ENCODE results near the gene LGALS9C.
"Not testable (repeated sequence)": the region's sequence is repeated elsewhere in the genome, so short reads cannot be mapped to it uniquely, and the experiment has no call there.

LGALS9C gene

DNA sequence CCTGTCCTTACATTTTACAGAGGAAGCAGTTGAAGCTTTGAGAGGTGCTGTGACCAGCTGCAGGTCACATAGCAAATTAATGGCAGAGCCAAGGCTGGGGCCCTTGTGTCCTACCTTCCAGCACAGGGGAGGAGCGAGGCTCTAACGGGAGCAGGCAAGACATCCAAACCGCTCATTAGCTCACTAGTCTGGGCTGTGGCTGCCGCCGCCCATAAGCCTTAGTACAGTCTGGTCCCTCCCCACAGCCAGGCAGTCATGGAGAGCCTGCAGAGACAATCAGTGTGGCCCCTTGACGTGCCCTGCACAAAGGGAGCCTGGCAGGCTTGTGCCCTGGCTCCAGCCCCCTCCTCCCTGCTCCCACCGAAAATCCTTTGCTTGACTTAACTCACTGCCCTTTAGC lies 25.6 kb upstream of the LGALS9C start:
- not testable (repeated sequence) for DNase-seq

DNA sequence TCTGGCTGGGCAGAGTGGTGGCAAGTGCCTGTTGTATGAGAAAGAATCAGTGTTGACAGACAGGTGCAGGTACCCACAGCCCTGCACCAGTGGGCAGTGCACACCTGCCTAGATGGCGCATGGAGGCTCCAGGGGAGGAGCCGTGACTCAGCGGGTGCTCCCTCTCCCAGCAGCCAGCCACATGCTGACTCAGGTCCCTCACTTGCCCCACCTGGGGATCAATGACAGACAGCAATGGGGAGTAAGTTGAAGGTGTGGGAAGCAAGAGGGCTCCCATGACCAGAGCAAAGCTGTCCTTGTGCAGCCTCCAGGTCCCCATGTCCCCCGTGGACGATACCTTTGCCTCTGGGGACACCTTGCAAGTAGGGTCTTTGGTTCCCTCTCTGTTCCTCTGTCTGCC lies 24.6 kb upstream of the LGALS9C start:
- not testable (repeated sequence) for H3K4me3 ChIP-seq (ENCODE audit: low read length); H3K4me2 ChIP-seq (ENCODE audit: low read depth, low read length); H3K79me2 ChIP-seq (ENCODE audit: low read length); H3K4me1 ChIP-seq (ENCODE audit: low read length); H4K20me1 ChIP-seq (ENCODE audit: insufficient read depth, low read length); H2AFZ ChIP-seq (ENCODE audit: low read length); H3K9me2 ChIP-seq (replicated peaks; ENCODE audit: insufficient read depth, low read length); H3K27ac ChIP-seq (ENCODE audit: low read length); H3K9me3 ChIP-seq (replicated peaks; ENCODE audit: insufficient read depth, low read length); H3K27me3 ChIP-seq (replicated peaks; ENCODE audit: insufficient read depth, low read length); H3F3A ChIP-seq (ENCODE audit: insufficient read depth, low read length); H3K9ac ChIP-seq (ENCODE audit: low read length); H3K36me3 ChIP-seq (replicated peaks; ENCODE audit: insufficient read depth, low read length)
- peak; percentile 19 for DNase-seq

More for the DNA sequence above, 25.6 kb upstream of the LGALS9C start:
- not testable (repeated sequence) for H3K4me1 ChIP-seq (ENCODE audit: low read length); H3K27ac ChIP-seq (ENCODE audit: low read length); H2AFZ ChIP-seq (ENCODE audit: low read length); H3K9ac ChIP-seq (ENCODE audit: low read length); H3K9me3 ChIP-seq (replicated peaks; ENCODE audit: insufficient read depth, low read length); H3F3A ChIP-seq (ENCODE audit: insufficient read depth, low read length); H4K20me1 ChIP-seq (ENCODE audit: insufficient read depth, low read length); H3K79me2 ChIP-seq (ENCODE audit: low read length); H3K4me2 ChIP-seq (ENCODE audit: low read depth, low read length); H3K9me2 ChIP-seq (replicated peaks; ENCODE audit: insufficient read depth, low read length); H3K27me3 ChIP-seq (replicated peaks; ENCODE audit: insufficient read depth, low read length); H3K4me3 ChIP-seq (ENCODE audit: low read length); H3K36me3 ChIP-seq (replicated peaks; ENCODE audit: insufficient read depth, low read length)

DNA sequence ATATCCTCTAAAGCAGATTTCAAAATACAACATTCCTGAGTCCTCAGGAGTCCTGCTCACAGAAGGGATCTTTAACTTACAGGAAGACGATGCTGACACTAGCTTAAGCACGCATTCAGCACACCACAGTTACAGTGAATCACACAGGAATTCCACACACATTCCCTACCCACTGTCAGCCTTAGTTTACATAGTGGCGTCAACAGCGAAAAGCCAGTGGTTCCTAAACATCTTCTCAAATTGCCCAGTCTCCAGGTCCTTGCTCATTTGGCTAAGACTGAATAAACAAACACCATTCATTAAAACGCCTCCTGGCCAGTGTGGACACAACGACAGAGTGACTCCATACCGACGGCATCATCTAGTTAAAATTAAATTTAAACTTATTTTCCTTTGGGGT lies 17.6 kb upstream of the LGALS9C start:
- H3K9me2 ChIP-seq (replicated peaks; ENCODE audit: insufficient read depth, low read length); H3K27ac ChIP-seq (ENCODE audit: low read length); H2AFZ ChIP-seq (ENCODE audit: low read length); H3K9ac ChIP-seq (ENCODE audit: low read length); H3K4me3 ChIP-seq (ENCODE audit: low read length); H3K27me3 ChIP-seq (replicated peaks; ENCODE audit: insufficient read depth, low read length); H3F3A ChIP-seq (ENCODE audit: insufficient read depth, low read length); DNase-seq; H4K20me1 ChIP-seq (ENCODE audit: insufficient read depth, low read length); H3K79me2 ChIP-seq (ENCODE audit: low read length); H3K9me3 ChIP-seq (replicated peaks; ENCODE audit: insufficient read depth, low read length); H3K4me1 ChIP-seq (ENCODE audit: low read length); H3K4me2 ChIP-seq (ENCODE audit: low read depth, low read length); H3K36me3 ChIP-seq (replicated peaks; ENCODE audit: insufficient read depth, low read length): not testable (repeated sequence)

DNA sequence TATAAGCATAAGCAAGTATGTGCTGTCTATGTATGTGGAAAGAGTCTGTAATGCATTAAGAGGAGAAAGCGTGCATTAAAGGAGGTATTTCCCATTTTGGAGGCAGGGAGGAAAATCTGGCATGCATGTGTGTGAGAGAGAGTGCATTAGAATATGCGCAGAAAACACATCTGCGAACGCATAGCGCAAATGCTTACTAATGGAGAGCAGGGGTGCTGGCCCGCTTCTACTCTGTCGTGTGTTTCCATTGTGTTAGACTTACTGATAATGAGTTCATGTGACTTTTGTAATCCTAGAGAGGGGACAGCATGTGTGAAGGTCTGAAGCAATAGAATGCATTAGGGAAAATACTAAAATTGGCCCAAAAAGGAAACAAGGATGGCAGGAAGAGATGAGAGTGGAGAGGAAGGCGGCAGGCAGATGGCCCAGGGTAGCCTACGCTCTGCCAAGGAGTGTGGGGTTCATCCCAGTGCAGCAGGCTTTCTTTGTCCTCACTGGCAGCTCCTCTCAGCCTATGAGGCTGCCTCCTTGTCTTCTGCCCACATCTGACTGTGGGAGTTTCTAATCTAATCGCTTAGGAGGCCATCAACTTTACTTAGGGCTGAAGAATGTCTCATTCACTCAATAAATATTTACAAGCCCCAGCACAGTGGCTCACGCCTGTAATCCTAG lies 12.6 kb upstream of the LGALS9C start:
- H3K4me3 ChIP-seq (ENCODE audit: low read length); H4K20me1 ChIP-seq (ENCODE audit: insufficient read depth, low read length); H3K4me2 ChIP-seq (ENCODE audit: low read depth, low read length); H3K9me3 ChIP-seq (replicated peaks; ENCODE audit: insufficient read depth, low read length); DNase-seq; H3K27ac ChIP-seq (ENCODE audit: low read length); H3F3A ChIP-seq (ENCODE audit: insufficient read depth, low read length); H3K79me2 ChIP-seq (ENCODE audit: low read length); H2AFZ ChIP-seq (ENCODE audit: low read length); H3K9me2 ChIP-seq (replicated peaks; ENCODE audit: insufficient read depth, low read length); H3K36me3 ChIP-seq (replicated peaks; ENCODE audit: insufficient read depth, low read length); H3K4me1 ChIP-seq (ENCODE audit: low read length); H3K27me3 ChIP-seq (replicated peaks; ENCODE audit: insufficient read depth, low read length); H3K9ac ChIP-seq (ENCODE audit: low read length): not testable (repeated sequence)

DNA sequence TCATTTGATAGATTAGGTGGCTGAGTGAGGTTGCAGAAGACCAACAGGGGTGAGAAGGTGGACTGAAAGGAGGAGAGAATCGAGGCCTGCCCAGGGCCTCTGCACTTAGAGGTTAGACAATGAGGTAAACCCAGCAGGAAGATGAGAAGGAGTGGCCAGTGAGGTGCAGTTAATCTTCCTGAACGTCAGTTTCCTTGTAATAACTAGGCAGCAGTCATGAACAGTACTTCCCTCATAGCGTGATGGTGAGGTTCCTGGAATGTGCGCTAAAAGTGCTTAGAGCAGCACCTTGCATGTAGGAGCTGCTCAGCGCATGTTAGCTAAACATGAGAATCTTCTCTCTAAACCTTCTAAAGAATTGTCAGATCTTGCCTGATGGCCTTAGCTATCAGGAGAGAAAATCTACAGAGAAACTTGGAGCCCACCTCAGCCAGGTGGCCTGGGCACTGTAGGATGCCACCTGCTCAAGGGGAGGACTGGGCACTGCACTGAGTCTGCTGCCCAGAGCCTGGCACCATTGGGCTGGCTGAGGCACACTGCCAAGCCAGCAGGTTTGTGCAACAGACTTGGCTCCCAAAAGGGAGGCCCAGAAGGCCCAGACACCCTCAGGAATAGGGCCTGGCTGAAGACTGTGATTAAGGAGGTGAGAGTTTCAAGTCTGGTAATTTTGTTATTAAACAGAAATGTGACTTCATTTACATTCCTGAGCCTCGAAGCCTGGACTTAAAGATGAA lies 10.2 kb upstream of the LGALS9C start:
- H3K4me2 ChIP-seq (ENCODE audit: low read depth, low read length); H3K4me3 ChIP-seq (ENCODE audit: low read length); H3K36me3 ChIP-seq (replicated peaks; ENCODE audit: insufficient read depth, low read length); H2AFZ ChIP-seq (ENCODE audit: low read length); DNase-seq; H3K79me2 ChIP-seq (ENCODE audit: low read length); H3K4me1 ChIP-seq (ENCODE audit: low read length); H3K9ac ChIP-seq (ENCODE audit: low read length); H3K9me2 ChIP-seq (replicated peaks; ENCODE audit: insufficient read depth, low read length); H3K27me3 ChIP-seq (replicated peaks; ENCODE audit: insufficient read depth, low read length); H3K27ac ChIP-seq (ENCODE audit: low read length); H4K20me1 ChIP-seq (ENCODE audit: insufficient read depth, low read length); H3F3A ChIP-seq (ENCODE audit: insufficient read depth, low read length); H3K9me3 ChIP-seq (replicated peaks; ENCODE audit: insufficient read depth, low read length): not testable (repeated sequence)

DNA sequence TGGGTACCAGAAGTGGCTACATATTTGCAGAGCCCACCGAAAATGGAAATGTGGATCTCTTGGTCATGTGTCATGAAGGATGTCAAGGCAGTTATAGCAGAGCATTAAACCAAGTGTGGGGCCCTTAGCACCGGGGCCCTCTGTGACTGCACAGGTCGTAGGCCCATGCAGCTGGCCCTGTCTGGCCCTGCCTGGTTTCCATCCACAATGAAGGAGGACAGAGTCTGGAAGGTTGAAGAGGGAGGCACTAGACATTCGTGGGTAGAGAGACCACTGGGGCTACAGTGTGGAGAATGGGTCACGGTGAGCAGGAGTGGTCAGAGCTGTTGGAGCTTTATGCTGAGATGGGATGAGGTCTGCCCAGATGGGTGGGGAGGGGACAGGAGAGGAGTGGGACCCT lies 9.6 kb upstream of the LGALS9C start:
- not testable (repeated sequence) for H3K36me3 ChIP-seq (replicated peaks; ENCODE audit: insufficient read depth, low read length); H3K4me2 ChIP-seq (ENCODE audit: low read depth, low read length); DNase-seq; H3K79me2 ChIP-seq (ENCODE audit: low read length); H3K4me3 ChIP-seq (ENCODE audit: low read length); H3K4me1 ChIP-seq (ENCODE audit: low read length); H3K9me3 ChIP-seq (replicated peaks; ENCODE audit: insufficient read depth, low read length); H3K9ac ChIP-seq (ENCODE audit: low read length); H3K9me2 ChIP-seq (replicated peaks; ENCODE audit: insufficient read depth, low read length); H2AFZ ChIP-seq (ENCODE audit: low read length); H4K20me1 ChIP-seq (ENCODE audit: insufficient read depth, low read length); H3K27ac ChIP-seq (ENCODE audit: low read length); H3F3A ChIP-seq (ENCODE audit: insufficient read depth, low read length); H3K27me3 ChIP-seq (replicated peaks; ENCODE audit: insufficient read depth, low read length)

DNA sequence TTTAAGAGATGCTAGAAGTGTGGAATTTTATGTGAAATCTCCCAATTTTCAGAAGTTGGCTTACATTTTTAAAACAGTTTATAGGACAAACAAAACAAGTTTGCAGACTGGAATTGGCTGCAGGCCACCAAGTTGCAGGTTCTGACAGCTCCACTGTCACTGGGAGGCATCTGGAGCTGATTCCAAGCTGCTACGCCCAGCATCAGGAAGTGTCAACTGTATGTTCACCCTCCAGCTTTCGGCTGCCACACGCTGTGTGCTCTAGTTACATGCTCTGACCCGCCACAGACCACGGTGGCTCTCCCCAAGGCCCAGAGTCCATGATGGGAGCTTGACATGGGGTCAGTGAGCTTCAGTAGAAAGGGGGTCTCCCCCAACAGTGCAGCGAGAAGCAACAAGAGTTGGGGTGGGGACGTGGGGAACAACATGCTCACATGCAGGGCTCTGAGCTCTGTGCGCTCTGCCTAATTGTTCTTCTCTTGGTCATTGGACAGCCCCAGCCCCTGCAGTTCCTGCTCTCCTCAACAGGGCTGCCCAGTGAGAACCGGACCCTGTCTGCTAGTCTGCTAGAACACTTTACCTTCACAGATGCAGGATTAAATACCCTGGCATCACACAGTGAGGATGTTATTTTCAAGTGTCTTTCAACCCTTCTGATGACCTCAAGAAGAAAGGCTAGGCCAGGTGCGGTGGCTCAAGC lies 8.0 kb upstream of the LGALS9C start:
- not testable (repeated sequence) for H3K4me1 ChIP-seq (ENCODE audit: low read length); H3K9ac ChIP-seq (ENCODE audit: low read length); H3K4me2 ChIP-seq (ENCODE audit: low read depth, low read length); DNase-seq; H3F3A ChIP-seq (ENCODE audit: insufficient read depth, low read length); H3K27ac ChIP-seq (ENCODE audit: low read length); H3K9me2 ChIP-seq (replicated peaks; ENCODE audit: insufficient read depth, low read length); H2AFZ ChIP-seq (ENCODE audit: low read length); H3K79me2 ChIP-seq (ENCODE audit: low read length); H3K27me3 ChIP-seq (replicated peaks; ENCODE audit: insufficient read depth, low read length); H3K4me3 ChIP-seq (ENCODE audit: low read length); H3K9me3 ChIP-seq (replicated peaks; ENCODE audit: insufficient read depth, low read length); H3K36me3 ChIP-seq (replicated peaks; ENCODE audit: insufficient read depth, low read length); H4K20me1 ChIP-seq (ENCODE audit: insufficient read depth, low read length)

DNA sequence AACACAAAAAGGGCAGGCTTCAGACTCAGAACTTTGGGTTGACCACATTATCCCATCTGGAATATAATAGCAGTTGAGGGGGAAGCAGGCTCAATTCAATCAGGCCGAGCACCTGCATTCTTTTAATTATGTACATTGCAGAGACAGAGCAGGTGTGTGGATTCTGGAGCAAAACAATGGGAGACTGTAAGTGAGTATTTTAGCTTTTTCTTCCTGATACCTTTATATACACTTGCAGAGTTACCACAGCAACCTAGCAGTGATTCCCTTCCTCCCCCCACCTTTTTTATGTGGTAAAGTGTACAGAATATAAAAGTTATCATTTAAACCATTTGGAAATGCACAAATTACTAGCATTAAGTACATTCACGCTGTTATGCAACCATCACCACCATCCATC lies 6.8 kb upstream of the LGALS9C start:
- DNase-seq; H3K36me3 ChIP-seq (replicated peaks; ENCODE audit: insufficient read depth, low read length); H3K27me3 ChIP-seq (replicated peaks; ENCODE audit: insufficient read depth, low read length); H2AFZ ChIP-seq (ENCODE audit: low read length); H3K4me2 ChIP-seq (ENCODE audit: low read depth, low read length); H3K79me2 ChIP-seq (ENCODE audit: low read length); H3K4me3 ChIP-seq (ENCODE audit: low read length); H3K4me1 ChIP-seq (ENCODE audit: low read length); H4K20me1 ChIP-seq (ENCODE audit: insufficient read depth, low read length); H3F3A ChIP-seq (ENCODE audit: insufficient read depth, low read length); H3K9me3 ChIP-seq (replicated peaks; ENCODE audit: insufficient read depth, low read length); H3K27ac ChIP-seq (ENCODE audit: low read length); H3K9me2 ChIP-seq (replicated peaks; ENCODE audit: insufficient read depth, low read length); H3K9ac ChIP-seq (ENCODE audit: low read length): not testable (repeated sequence)
